ENCODE measurements around the gene NOMO2.
"Not testable (repeated sequence)": the region's sequence is repeated elsewhere in the genome, so short reads cannot be mapped to it uniquely, and the experiment has no call there.

The NOMO2 gene

DNA sequence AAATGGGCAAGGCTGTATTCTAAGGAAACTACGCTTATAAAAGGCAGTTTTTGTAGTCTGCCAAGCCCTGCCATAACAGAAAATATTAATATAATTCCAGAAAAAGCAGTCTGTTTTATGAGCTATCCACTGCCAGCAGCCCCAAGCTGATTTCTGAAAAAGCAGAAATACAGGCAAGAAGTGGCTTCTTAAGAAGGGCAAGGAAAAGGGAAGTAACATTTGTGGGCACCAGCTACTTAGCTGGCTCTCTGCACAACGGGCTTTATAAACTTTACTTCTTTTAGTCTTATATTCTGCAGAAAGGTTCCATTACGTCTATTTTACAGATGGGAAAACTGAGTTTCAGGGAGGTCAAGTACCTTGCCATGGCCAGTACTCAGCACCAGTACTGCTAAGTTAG lies 31.6 kb downstream of the NOMO2 start:
- ATAC-seq, result not testable (repeated sequence)

DNA sequence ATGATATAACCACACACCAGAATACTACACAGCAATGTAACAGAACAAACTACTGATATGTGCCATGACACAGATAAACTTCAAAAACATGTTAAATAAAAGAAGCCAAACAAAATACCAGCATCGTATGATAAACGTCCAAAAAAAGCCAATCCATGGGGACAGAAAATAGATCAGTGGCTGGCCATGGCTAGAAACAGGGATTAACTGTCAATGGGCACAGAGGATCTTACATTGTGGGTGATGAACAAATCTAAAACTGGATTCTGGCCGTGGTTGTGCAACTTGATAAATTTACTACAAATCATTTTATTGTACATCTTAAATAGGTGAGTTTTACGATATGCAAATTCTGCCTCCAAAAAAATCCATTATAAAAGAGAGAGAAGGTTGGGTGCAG lies 35.4 kb downstream of the NOMO2 start:
- not testable (repeated sequence) for ATAC-seq

DNA sequence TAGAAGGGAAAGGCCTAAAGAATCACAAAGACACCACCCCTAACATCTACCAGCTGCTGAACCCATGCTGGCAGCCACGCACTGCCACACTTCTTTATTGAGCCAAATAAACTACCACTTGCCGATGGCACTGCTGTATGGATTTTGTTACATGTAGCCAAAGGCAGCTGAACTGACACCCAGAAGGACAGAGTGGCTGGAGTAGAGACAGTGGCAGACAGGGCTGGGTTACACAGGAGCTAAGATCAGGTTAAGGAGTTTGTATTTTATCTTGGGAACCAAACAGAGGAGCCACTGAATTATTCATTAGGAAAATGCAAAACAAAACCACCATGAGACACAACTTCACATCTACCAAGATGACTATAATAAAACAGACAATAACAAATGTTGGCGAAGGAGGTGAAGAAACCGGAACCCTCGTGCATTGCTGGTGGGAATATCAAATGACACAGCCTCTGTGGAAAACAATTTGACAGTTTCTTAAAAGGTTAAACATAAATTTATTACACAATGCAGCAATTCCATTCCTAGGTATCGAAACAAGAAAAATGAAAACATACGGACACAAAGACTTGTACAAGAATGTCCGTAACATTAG lies 35.9 kb downstream of the NOMO2 start:
- ATAC-seq, result not testable (repeated sequence)

DNA sequence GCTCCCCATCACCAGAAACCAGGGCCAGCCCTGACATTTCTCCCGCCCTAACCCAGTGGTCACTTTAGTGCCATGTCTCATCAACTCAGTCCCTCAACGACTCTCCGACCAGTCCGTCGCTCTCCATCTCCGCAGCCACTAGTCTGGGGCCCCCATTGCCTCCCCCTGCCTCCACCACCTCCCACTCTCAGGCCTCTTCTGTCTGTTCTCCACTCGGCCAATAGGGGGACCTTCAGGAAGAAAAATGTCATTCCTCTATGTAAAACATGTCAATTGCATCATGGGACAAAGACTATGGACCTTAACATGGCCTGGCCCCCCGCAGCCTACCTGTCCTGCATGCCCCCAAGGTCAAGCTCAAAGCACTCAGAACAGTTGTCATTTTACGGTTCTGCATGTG lies 39.3 kb downstream of the NOMO2 start:
- not testable (repeated sequence) for ATAC-seq

DNA sequence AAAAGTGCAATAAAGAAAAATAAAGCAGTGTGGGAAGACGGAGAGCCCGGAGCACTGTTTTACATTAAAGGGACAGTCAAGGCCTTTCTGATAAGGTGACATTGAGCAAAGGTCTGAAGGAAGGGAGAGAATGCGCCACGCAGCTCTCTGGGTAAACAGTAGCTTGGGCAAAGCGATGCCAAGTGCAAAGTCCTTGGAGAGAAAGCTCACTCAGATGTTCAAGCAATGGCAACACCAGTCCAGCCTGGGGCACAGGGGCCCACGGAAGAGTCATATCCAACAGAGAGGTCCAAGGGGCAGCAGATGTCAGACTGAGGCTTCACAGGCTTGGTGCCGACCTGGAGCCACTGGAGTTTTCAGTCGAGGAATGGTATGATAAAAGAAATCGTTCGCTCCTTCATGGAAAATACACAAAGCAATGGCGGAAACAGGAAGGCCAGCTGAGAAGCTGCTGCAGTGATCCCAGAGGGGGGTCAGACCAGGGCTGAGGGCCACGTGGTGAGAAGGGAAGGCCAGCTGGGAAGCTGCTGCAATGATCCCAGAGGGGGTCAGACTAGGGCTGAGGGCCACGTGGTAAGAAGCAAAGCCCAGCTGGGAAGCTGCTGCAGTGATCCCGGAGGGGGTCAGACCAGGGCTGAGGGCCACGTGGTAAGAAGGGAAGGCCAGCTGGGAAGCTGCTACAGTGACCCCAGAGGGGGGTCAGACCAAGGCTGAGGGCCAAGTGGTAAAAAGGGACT lies 40.3 kb downstream of the NOMO2 start:
- not testable (repeated sequence) for ATAC-seq

DNA sequence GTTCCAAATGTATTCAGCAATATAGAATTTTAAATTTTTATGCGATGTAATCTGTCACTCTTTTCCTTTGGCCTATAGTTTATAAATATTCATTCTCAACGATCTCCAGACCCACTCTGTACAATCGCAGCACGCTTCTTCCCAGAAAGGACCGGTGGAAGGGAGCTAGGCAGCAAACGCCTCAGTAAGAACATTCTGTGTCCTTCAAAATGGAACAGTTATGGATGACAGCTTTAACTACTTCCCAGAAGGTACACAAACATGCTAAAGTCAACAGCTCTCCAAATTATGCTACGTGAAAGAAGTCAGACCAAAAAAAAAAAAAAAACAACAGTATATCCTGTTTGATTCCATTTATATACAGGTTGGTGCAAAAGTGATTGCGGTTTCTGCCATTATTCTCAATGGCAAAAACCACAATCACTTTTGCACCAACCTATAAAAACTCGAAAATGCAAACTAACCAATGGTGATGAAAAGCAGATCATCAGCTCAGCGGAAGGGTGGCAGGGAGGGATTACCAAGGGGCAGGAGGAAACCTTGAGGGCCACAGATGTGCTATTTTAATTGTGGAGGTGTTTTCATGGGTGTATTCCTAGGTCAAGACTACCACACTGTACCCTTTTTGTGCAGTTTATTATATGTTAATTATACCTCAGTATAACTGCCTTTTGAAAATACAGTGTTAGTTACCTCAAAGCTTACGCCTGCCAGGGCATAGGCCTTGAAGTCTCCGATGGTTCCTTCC lies 43.2 kb downstream of the NOMO2 start:
- not testable (repeated sequence) for ATAC-seq

DNA sequence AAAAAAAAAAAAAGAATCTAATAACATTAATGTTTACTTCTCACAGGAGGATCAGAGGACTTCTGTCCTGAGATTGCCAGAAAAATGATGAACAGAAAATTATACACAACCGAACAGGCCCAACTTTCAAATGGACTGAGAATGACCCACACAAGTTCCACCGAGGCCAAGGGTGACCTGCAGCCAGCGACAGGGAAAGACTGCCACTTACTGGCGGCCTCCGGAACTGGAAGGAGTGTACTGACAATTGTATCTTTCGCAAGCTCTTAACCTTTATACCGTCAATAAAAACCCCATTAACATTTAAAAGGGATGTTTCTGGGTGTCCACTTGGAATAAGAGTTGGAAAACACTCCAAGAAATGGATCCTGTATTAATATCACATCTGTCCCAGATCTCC lies 63.5 kb downstream of the NOMO2 start:
- peak; percentile 76 for ATAC-seq

DNA sequence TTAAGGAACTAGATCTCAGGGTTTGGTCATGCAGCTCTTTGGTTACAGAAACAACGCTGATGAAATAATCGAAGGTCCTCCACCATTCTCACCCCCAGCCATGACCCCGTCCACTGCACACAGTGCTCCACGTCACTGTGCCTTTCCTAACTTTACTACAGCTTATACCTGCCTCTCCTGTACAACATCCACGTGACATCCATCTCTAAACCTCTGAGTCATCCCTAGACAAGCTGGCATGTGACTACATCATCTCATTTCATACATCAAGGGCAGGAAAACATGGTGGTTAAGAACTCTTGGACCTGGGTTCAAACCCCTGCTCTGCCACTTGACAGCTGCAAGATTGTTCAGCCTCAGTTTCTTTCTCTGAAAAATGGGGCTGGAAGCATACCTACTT lies 64.9 kb downstream of the NOMO2 start:
- ATAC-seq, result not testable (repeated sequence)

DNA sequence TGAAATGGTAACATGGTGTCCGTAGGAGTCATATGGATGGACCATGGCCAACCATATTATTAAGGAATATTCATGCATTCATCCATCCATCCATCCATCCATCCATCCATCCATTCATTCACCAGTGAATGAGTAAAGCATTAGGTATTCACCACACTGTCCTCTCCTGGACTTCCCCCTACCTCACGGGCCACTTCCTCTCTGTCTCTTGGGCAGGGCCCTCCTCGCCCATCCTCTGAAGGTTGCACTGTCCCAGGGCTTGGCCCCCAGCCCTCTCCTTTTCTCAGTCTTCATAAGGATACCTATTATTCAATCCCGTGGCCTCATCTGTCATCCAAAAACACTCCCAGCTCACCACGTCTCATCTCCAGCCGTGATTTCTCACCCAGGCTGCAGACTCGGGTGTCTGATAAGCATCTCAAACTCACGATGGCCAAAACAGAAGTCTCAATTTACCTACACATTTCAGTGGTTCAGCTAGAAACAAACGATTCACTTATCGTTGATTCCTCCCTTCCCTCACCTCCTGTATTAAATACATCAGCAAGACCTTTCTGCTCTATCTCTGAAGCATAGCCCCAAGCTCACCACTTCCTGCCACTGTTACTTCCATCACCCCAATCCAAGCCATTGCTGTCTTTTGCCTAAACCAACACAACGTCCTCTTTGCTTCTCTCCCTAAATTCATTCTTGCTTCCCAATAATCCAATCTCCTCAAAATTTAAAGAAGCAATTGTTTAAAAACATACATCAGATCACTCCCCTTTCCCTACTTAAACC lies 69.6 kb downstream of the NOMO2 start:
- not testable (repeated sequence) for ATAC-seq

DNA sequence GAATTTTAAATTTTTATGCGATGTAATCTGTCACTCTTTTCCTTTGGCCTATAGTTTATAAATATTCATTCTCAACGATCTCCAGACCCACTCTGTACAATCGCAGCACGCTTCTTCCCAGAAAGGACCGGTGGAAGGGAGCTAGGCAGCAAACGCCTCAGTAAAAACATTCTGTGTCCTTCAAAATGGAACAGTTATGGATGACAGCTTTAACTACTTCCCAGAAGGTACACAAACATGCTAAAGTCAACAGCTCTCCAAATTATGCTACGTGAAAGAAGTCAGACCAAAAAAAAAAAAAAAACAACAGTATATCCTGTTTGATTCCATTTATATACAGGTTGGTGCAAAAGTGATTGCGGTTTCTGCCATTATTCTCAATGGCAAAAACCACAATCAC lies 125.9 kb downstream of the NOMO2 start:
- not testable (repeated sequence) for ATAC-seq

DNA sequence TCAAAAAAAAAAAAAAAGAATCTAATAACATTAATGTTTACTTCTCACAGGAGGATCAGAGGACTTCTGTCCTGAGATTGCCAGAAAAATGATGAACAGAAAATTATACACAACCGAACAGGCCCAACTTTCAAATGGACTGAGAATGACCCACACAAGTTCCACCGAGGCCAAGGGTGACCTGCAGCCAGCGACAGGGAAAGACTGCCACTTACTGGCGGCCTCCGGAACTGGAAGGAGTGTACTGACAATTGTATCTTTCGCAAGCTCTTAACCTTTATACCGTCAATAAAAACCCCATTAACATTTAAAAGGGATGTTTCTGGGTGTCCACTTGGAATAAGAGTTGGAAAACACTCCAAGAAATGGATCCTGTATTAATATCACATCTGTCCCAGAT lies 146.1 kb downstream of the NOMO2 start:
- ATAC-seq, result peak; percentile 77

DNA sequence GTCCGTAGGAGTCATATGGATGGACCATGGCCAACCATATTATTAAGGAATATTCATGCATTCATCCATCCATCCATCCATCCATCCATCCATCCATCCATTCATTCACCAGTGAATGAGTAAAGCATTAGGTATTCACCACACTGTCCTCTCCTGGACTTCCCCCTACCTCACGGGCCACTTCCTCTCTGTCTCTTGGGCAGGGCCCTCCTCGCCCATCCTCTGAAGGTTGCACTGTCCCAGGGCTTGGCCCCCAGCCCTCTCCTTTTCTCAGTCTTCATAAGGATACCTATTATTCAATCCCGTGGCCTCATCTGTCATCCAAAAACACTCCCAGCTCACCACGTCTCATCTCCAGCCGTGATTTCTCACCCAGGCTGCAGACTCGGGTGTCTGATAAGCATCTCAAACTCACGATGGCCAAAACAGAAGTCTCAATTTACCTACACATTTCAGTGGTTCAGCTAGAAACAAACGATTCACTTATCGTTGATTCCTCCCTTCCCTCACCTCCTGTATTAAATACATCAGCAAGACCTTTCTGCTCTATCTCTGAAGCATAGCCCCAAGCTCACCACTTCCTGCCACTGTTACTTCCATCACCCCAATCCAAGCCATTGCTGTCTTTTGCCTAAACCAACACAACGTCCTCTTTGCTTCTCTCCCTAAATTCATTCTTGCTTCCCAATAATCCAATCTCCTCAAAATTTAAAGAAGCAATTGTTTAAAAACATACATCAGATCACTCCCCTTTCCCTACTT lies 152.2 kb downstream of the NOMO2 start:
- not testable (repeated sequence) for ATAC-seq

DNA sequence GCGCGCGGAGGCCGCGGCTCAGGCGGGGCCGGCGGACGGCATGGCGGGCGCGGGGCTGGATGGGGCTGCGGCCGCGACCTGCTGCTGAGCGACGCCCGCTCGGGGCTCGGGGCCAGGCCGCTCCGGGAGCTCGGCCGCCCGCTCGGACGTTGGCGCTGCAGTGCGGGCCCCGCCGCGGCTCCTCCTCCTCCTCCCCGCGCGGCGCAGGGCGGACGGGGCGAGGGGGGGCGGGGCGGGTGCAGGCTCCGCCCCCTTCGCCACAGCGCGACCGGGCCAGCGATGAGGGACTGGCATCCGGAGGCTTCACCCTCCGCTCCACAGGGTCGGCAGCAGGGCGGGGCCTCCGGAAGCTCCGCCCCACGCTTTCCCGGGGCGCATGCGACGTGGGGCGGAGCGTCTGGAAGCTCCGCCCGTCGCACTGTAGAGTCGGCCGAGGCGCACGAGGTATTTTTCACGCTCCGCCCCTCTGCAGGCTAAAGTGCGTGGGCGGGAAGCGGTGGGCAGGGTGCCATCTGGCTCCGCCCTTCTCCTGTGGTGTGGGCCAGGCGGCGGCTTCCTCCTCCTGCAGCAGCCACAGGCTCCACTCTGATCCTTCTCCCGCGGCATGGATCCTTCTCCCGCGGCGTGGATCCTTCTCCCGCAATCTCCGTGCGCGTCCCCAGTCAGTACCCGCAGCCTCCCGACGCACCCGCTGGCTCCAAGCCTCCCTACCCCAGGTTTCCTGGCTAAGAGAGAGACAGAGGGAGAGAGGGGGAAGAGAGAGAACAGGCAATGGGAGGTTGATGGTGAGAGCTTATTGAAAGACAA lies 159.8 kb downstream of the NOMO2 start:
- peak; percentile 97 for ATAC-seq

DNA sequence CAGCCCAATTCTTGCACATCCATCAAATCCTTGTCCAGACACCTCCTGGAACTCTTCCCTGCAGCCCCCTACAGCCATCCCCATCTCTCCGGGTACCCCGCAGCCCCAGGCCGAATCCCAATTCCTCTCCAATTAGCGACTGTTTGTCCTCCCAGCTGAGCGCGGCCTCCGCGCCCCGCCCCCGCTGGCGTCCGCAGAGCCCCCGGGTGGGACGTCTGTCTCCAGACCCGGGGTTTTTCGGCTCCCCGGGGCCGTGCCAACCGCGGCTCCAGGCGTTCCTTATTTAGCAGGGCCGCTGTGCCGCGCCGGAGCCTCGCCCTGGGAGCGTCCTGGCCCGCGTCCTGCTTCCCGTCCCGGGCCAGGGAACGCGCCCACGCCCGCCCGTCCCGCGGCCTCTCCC lies 160.7 kb downstream of the NOMO2 start:
- not testable (repeated sequence) for ATAC-seq

DNA sequence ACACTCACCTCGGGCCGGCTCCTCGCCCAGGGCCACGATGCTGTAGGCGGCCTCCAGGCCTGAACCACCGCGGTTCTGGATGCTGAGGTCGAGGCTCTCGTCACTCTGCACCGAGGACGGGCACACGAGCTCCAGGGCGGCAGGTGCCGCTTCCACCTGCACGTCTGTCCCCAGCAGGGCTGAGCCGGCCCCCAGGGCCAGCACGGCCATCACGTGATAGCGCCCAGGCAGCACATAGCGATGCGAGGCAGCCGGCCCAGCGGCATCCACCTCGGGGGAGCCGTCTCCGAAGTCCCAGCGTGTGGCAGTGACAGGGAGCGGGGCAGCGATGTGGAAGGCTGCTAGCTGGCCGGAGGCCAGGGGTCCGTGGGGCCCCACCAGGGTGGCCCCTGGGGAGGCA lies 167.5 kb downstream of the NOMO2 start:
- not testable (repeated sequence) for ATAC-seq

DNA sequence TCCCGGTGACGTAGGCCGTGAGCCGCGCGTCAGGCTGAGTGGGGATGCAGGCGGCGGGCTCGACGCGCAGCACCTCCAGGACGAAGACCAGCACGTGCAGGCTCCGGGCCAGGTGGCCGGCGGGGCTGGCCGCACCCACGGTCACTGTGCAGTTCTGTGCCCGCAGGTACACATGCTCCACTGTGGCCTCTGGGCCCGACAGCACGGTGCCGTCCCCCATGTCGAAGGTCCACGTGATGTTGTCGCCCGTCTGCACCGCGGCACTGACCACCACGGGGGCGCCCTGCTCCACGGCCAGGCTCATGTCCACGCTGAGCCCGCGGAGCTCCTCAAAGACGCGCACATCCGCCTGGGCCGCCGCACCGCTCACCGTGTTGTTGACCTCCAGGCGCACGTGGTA lies 174.1 kb downstream of the NOMO2 start:
- ATAC-seq, result not testable (repeated sequence)

DNA sequence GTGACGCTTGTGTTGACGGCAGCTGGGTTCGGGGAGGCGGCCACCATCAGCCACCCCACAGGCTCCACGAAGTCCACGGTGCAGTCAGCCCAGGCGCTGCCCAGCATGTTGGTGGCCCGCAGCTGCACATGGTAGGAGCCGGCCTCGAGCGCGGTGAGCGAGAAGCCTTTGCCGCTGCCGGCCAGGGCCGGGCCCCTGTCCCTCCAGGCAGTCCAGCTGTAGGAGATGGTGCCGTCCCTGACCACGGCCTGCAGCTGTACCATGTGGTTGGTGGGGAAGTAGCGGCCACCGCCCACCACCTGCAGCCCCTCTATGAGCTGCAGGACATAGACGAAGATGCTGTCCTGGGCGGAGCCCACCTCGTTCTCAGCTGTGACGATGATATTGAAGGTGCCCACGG lies 175.4 kb downstream of the NOMO2 start:
- ATAC-seq, result not testable (repeated sequence)

DNA sequence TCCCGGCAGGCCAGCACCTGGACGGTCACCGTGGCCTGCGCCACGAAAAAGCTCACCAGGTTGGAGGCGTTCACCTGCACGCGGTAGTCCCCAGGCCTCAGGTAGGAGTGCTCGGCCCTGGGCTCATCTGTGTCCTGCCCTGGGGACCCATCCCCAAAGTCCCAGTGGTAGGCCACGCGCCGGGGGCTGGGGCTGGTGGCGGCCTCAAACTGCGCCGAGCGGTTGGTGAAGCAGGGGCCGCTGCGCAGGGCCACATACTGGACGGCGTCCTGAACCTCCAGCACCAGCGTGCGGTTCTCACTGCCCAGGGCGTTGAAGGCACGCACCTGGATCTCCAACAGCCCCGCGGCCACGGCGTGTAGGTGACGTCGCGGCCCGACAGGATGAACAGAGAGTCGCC lies 176.6 kb downstream of the NOMO2 start:
- ATAC-seq, result not testable (repeated sequence)

DNA sequence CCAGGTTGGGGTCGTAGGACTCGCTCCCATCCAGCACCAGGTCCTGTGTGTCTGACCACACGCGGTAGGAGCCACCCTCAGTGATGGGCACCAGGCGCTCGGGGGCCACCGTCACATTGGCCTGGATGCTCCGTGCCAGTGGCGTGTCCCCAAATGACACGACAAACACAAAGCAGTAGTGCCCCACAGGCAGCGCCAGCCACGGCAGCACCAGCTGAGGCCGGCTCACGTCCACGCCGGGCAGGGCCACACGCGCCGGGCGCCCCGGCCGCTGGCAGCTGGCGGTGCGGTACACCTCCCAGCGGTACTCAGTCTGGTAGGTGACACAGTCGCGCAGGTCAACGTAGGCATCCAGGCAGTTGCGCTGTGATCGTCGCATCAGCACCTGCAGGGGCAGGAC lies 177.0 kb downstream of the NOMO2 start:
- not testable (repeated sequence) for ATAC-seq

DNA sequence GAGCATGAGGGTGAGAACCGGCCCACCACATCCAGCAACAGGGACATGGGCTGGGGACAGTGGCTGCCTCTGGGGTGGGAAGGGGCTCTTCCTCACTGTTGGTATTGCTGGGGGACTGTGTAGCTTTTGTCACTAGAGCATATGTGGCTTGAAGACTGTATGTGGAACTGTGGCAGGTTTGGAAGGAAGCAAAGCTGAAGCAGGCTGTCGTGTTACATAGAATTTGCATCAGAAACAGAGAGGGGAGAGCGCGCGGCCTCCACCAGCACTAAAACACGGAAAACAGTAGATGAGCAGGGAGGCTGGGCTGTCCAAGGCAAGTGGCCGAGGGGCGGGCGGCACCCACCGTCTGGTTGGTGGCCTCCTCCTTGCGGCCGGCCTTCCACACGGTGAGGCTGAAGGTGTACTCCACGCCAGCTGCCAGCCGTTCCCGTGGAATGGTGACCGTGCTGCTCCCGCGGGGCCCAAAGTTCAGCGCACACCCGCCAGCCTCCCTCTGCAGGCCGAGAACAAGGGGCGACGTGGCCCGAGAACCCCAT lies 177.7 kb downstream of the NOMO2 start:
- not testable (repeated sequence) for ATAC-seq

DNA sequence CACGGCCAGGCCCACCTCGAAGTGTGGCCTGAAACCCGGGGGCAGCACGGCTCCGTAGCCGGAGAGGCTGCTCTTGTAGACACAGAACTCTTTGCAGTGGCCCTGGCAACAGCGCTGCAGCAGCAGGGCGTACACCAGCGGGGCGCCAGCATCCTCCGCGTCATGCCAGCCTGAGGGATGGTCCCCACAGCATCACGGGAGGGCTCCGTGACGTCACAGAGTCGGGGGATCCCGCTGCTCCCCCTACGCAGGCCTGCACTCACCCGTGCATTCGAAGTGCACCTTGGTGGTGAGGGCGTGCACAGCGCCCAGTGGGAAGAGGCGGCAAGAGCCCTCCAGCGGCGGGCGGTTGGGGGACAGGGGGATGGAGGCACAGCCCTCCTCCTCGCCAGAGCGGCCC lies 179.2 kb downstream of the NOMO2 start:
- not testable (repeated sequence) for ATAC-seq
